RWPE2 (cell line): Measurements from ENCODE around the gene DBT.

Source experiments
- ATAC-seq: fragments of 200-7000 bp; cut with Tn5 transposase; 3 replicates; pipeline ENCODE4 v1.9.1; 2021; ENCODE audit warnings: low read depth
- DNase-seq: peaks from one replicate; pipeline ENCODE4 v3.0.0-alpha.2; 2020; ENCODE audit warnings: low spot score
- H3K27ac ChIP-seq: fragments of 450-650 bp; 2 replicates; pipeline ENCODE4 v1.5.1; 2017; ENCODE audit warnings: mild to moderate bottlenecking; ENCODE audit not compliant: poor library complexity, severe bottlenecking
- H3K27me3 ChIP-seq: fragments of 250-450 bp; sonication (Bioruptor Pico); 2 replicates; pipeline ENCODE4 v1.5.1; 2021; ENCODE audit warnings: mild to moderate bottlenecking, moderate library complexity; ENCODE audit not compliant: insufficient read depth, poor library complexity, severe bottlenecking
- H3K36me3 ChIP-seq: fragments of 250-450 bp; sonication (Bioruptor Pico); 2 replicates; pipeline ENCODE4 v1.5.1; 2020; ENCODE audit warnings: low read depth, mild to moderate bottlenecking, moderate library complexity
- H3K4me1 ChIP-seq: fragments of 250-450 bp; sonication (Bioruptor Pico); 2 replicates; pipeline ENCODE4 v1.5.1; 2021; ENCODE audit warnings: mild to moderate bottlenecking, moderate library complexity; ENCODE audit not compliant: insufficient read depth, poor library complexity, severe bottlenecking
- H3K4me3 ChIP-seq: fragments of 250-450 bp; sonication (Bioruptor Pico); 2 replicates; pipeline ENCODE4 v1.5.1; 2021; ENCODE audit warnings: mild to moderate bottlenecking, moderate library complexity; ENCODE audit not compliant: severe bottlenecking
- H3K9me3 ChIP-seq: fragments of 250-450 bp; sonication (Bioruptor Pico); 2 replicates; pipeline ENCODE4 v1.5.1; 2021; ENCODE audit warnings: mild to moderate bottlenecking, moderate library complexity; ENCODE audit not compliant: severe bottlenecking
- TF ChIP-seq, protein P1 (sequence below): fragments of 450-650 bp; IDR thresholded peaks from one replicate; pipeline ENCODE4 v1.5.1; 2017; ENCODE audit warnings: mild to moderate bottlenecking, moderate library complexity; ENCODE audit not compliant: poor library complexity, severe bottlenecking

Gene DBT

DNA sequence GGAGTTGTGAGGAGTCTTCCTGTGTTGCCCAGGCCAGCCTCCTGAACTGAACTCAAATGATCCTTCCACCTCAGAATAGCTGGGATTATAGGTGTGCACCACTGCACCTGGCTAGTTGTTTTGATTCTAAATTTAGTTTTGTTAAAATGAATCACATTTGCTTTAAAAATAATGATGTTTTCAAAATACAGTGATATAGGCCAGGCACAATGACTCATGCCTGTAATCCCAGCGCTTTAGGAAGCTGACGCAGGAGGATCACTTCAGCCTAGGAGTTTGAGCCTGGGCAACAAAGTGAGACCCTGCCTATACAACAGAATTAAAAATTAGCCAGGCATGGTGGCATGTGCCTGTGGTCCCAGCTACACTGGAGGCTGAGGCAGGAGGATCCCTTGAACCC lies 40.7 kb upstream of the DBT start:
- Histone ChIP-seq H3K9me3 (no peaks in the 10 kb centered on the region), H3K4me3 (no peak overlapping the region), H3K36me3 (peaks cover 74% of the 10 kb centered on the region), H3K4me1 (no peaks in the 10 kb centered on the region), H3K27me3 (no peaks in the 10 kb centered on the region), H3K27ac (no peak overlapping the region)
- TF ChIP-seq, protein P1, sequence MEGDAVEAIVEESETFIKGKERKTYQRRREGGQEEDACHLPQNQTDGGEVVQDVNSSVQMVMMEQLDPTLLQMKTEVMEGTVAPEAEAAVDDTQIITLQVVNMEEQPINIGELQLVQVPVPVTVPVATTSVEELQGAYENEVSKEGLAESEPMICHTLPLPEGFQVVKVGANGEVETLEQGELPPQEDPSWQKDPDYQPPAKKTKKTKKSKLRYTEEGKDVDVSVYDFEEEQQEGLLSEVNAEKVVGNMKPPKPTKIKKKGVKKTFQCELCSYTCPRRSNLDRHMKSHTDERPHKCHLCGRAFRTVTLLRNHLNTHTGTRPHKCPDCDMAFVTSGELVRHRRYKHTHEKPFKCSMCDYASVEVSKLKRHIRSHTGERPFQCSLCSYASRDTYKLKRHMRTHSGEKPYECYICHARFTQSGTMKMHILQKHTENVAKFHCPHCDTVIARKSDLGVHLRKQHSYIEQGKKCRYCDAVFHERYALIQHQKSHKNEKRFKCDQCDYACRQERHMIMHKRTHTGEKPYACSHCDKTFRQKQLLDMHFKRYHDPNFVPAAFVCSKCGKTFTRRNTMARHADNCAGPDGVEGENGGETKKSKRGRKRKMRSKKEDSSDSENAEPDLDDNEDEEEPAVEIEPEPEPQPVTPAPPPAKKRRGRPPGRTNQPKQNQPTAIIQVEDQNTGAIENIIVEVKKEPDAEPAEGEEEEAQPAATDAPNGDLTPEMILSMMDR, result no peak
- ATAC-seq (no peak), DNase-seq (no peak)

- DNase-seq (no peak), ATAC-seq (no peak)
- TF ChIP-seq, protein P1, result no peak
- H3K27me3 ChIP-seq, result no peaks in the 10 kb centered on the region
- no peak overlapping the region for H3K4me3 ChIP-seq
- peaks cover 84% of the 10 kb centered on the region for H3K36me3 ChIP-seq
- no peaks in the 10 kb centered on the region for H3K4me1 ChIP-seq
- H3K9me3 ChIP-seq, result no peaks in the 10 kb centered on the region
- no peak overlapping the region for H3K27ac ChIP-seq
These were observed 37.5 kb upstream of the DBT start for GRCh38 chr1:100287162-100287561.

- Histone ChIP-seq H3K9me3 (no peaks in the 10 kb centered on the region), H3K4me3 (no peak overlapping the region), H3K27ac (no peak overlapping the region), H3K27me3 (no peaks in the 10 kb centered on the region), H3K4me1 (no peaks in the 10 kb centered on the region), H3K36me3 (peaks cover 82% of the 10 kb centered on the region)
- TF ChIP-seq, protein P1, result no peak
- ATAC-seq (no peak), DNase-seq (no peak)
These were observed 35.0 kb upstream of the DBT start for GRCh38 chr1:100284591-100284990.

DNA sequence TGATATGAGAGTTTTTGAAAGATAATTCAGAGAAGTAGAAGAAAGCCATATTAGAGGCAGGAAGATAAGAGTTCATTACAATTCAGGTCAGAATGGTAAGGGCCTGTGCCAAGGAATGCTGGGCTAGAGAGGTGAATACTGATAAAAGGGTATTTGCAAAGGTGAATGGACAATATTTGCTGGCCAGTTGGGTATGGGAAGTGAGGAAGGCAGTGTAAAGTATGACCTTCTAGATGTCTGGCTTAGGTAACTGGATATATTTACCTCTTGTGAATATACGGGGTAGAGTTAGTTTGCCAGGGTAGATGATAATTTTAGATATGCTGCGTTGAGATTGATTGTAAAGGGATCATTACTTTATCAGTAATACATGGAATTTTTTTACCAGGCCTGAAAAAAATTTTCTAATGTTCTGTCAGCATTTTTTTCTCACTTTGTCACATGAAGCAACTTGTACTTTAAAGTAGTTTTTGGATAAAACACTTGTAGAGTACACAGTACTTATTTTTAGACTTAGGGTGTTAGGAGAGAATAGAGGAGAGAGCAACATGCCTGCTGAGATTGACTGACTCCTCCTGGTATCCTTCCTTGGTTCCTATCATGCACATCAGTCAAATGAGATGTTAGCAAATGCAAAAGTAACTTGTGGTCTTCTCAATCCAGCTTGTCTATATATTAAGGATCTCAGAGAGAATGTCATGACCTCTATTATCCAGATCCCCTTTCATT lies 30.5 kb upstream of the DBT start:
- no peak for ATAC-seq
- H3K36me3 ChIP-seq, result peaks cover 90% of the 10 kb centered on the region
- no peak for DNase-seq
- no peaks in the 10 kb centered on the region for H3K4me1 ChIP-seq
- H3K27me3 ChIP-seq, result no peaks in the 10 kb centered on the region
- H3K9me3 ChIP-seq, result no peaks in the 10 kb centered on the region
- H3K27ac ChIP-seq, result no peak overlapping the region
- no peak overlapping the region for H3K4me3 ChIP-seq
- TF ChIP-seq, protein P1, result no peak

- Histone ChIP-seq H3K4me1 (no peaks in the 10 kb centered on the region), H3K36me3 (peaks cover 90% of the 10 kb centered on the region), H3K9me3 (no peaks in the 10 kb centered on the region), H3K4me3 (no peak overlapping the region), H3K27me3 (no peaks in the 10 kb centered on the region), H3K27ac (no peak overlapping the region)
- TF ChIP-seq, protein P1, result no peak
- no peak for ATAC-seq
- DNase-seq, result no peak
These were observed 29.8 kb upstream of the DBT start for GRCh38 chr1:100279358-100279923.
